Measurements from ENCODE around the gene FAM163B.

DNA sequence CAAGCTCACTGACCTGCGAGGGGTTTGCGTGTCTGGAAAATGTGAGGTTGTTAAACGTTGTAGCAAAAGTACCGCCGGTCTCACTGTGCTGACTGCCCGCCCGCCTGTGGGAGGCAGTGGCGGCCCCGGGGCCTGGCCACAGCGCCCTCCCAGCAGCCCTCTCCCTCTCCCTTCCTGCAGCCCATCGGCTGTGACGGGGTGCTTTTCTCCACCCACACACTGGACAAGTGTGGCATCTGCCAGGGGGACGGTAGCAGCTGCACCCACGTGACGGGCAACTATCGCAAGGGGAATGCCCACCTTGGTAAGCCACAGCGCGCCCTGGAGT, 68.5 kb downstream of the FAM163B start:
- TF ChIP-seq, protein P1, sequence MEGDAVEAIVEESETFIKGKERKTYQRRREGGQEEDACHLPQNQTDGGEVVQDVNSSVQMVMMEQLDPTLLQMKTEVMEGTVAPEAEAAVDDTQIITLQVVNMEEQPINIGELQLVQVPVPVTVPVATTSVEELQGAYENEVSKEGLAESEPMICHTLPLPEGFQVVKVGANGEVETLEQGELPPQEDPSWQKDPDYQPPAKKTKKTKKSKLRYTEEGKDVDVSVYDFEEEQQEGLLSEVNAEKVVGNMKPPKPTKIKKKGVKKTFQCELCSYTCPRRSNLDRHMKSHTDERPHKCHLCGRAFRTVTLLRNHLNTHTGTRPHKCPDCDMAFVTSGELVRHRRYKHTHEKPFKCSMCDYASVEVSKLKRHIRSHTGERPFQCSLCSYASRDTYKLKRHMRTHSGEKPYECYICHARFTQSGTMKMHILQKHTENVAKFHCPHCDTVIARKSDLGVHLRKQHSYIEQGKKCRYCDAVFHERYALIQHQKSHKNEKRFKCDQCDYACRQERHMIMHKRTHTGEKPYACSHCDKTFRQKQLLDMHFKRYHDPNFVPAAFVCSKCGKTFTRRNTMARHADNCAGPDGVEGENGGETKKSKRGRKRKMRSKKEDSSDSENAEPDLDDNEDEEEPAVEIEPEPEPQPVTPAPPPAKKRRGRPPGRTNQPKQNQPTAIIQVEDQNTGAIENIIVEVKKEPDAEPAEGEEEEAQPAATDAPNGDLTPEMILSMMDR (IDR thresholded peaks at IDR 0.05) = no peak
- TF ChIP-seq POLR2A (IDR thresholded peaks at IDR 0.05) = no peak
